Measurements from ENCODE around the gene FERMT2.
"Not testable (repeated sequence)": the region's sequence is repeated elsewhere in the genome, so short reads cannot be mapped to it uniquely, and the experiment has no call there.

Gene FERMT2

DNA sequence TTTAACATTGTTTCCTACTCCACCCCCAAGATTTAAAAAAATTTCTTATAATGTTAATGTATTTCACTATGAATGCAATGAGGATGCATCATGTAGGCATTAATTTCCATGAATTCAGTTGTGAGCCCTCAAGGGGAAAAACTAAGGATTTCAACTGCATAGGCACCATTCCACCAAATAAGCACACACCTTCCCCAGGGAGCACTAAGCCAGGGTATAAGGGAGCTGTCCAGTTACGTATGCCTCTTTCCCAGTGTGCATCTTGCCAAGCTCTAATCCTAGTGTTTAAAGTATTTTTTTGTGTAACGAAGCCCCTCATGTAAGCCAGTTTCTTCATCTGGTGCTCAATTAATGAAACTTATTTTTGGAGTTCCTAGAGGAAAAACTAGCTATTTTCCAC, 6.6 kb downstream of the FERMT2 start:
- no peak for DNase-seq

DNA sequence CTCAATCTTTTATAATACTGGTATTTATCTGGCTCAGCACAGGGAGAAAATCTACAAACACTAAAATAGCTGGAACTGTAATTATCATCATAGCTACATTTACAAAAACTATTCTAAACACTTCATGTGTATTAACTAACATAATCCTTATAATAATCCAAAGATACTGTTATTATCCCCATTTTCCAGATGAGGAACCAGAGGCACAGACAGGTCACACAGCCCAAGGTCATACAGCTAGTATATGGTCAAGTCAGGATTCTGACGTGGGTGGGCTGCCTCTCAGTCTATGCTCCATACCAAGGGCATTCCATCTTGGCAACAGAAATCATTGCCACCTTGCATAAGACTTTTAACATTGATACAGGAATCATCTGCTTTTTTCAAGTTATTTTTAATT, 11.4 kb downstream of the FERMT2 start:
- no peak for DNase-seq

- no peak for DNase-seq
Observed at GRCh38 chr14:52937869-52938268, 13.0 kb downstream of the FERMT2 start.

DNA sequence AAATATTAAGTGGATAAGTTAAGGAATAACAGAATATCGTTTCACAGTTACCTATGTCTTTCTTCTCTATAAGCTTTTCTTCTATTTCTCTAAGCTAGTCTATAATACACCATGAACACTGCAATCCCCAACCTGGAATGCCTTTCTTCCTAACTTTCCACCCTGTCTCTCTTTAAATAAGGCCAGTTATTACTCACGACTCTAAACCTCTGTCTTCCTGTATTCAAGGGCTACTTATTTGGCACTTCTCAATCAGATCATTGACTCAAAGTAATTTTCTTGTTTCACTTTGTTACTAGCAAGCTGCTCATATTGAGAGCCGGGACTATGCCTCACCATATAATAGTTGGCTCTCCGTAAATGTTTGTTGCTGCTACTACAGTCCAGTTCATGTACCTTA, 13.5 kb downstream of the FERMT2 start:
- DNase-seq = no peak

GRCh38 chr14:52936437-52936836, 14.4 kb downstream of the FERMT2 start:
- no peak for DNase-seq

DNA sequence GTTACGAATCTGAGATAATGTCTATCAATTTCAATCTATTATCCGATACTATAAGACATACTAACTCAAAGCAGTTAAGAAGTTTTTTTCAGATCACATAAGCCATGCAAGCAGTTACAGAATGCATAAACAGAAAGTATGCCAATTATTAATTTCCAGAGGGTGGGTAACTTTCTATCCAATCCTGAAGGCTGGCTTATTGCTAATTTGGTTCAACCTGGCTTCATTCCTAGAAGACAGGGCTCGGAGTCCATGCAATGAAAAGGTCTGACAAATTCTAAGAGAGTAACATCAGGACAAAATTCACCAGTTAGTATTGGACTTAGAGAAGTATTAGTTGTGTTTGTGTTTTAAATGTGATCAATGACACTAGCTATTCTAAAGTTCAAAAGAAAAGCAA, 15.0 kb downstream of the FERMT2 start:
- no peak for DNase-seq

DNA sequence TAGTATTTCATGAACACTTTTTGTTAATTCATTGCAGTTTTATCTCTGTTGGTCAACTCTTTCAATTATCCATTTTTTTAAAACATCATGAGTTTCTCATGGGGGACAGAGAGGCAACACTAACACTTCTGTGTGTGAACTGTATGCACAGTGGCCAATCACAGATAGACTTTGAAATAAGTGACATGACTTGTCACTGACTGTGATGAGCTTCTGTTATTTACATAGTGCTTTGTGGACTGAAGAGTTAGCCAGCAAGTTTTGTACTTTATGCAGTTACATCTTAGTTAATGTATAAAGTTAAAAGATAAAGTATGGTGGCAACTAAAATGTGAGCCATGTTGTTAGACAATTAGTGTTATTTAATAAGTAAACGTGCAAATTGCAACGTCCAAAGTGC, 16.1 kb downstream of the FERMT2 start:
- DNase-seq = no peak

GRCh38 chr14:52929192-52929807, 21.6 kb downstream of the FERMT2 start:
- DNase-seq = no peak

- peak; percentile 26 for DNase-seq
Observed at GRCh38 chr14:52926953-52927352, 23.9 kb downstream of the FERMT2 start.

GRCh38 chr14:52923902-52924575, 26.8 kb downstream of the FERMT2 start:
- no peak for DNase-seq

DNA sequence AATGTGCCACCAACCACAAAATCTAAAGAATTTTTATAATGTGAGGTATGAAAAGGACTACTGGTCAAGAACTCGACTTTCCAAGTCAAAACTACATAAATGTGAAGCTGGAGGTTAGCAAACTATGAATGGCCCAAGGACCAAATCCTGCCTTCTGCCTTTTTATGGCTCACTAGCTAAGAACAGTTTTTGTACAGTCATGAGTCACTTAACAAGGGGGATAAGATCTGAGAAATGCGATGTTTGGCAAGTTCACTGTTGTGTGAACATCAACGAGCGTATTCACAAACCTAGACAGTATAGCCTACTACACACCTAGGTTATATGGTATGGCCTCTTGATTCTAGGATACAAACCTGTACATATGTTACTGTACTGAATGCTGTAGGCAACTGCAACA, 28.2 kb downstream of the FERMT2 start:
- DNase-seq = peak; percentile 40

- no peak for DNase-seq
Observed at GRCh38 chr14:52922059-52922458, 28.8 kb downstream of the FERMT2 start.

DNA sequence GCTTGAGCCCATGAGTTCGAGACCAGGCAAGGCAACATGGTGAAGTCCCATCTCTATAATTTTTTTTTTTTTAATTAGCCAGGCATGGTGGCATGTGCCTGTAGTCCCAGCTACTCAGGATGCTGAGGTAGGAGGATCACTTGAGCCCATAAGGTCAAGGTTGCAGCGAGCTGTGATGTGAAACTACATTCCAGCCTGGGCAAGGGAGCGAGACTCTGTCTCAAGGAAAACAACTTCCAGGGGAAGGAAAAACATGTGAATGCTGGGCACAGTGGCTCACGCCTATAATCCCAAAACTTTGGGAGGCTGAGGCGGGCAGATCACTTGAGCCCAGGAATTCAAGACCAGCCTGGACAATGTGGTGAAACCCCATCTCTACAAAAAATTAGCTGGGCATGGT, 30.4 kb downstream of the FERMT2 start:
- DNase-seq = not testable (repeated sequence)

DNA sequence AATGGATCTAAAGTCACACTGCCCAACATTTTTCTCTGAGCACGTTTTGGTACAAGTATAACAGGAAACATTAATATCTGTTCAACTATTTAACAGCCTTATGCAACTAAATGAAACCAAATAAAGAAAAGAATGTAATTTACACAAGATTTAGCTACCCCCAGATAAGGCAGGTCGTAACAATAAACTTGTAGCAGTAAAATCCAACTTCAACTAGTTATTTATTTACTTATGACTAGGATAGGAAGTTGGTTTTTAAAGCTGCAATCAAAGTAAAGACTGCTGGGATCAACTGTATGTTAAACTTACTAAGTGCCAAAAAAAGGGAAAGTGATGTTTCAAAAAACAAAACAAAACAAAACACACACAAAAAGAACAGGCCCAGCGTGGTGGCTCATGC, 30.9 kb downstream of the FERMT2 start:
- no peak for DNase-seq

GRCh38 chr14:52918486-52918885, 32.4 kb downstream of the FERMT2 start:
- no peak for DNase-seq

DNA sequence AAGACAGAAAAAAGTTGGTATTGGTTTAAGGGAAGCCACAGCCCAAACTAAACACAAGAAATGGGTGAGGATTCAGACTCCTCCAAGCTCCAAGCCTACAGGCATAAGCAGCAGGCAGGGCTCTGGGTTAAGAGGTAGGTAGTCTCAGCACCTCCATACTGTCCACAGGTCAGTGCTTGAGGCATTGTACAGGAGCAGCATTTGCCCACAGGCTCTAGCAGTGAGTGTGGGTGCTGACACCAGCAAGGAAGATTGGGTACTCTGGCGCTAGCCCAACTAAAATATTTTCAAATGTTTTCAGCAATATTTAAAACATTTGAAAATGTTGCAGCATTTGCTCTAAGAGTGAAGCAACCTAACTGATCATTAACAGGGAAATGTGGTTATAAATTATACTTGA, 33.1 kb downstream of the FERMT2 start:
- DNase-seq = no peak

- DNase-seq = no peak
Observed at GRCh38 chr14:52914295-52914694, 36.6 kb downstream of the FERMT2 start.

DNA sequence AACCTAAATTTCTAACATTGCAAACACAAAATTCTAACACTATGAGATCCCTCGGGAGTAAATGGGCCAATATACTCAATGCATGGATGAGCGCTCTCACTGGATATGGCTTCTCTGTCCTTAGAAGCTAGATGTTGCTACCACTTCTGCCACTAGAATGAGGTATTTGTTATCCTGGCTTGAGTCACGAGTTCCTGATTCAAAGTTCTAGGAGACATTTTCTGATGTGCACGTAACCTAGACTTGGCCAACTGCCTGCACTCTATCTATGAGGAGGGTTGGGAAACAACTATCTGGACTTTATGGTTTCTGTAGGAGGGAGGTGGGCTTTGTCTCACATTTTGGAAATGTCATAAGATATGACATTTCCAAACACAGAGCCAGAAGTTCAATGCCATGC, 37.6 kb downstream of the FERMT2 start:
- no peak for DNase-seq

- DNase-seq = no peak
Observed at GRCh38 chr14:52911904-52912303, 38.9 kb downstream of the FERMT2 start.

DNA sequence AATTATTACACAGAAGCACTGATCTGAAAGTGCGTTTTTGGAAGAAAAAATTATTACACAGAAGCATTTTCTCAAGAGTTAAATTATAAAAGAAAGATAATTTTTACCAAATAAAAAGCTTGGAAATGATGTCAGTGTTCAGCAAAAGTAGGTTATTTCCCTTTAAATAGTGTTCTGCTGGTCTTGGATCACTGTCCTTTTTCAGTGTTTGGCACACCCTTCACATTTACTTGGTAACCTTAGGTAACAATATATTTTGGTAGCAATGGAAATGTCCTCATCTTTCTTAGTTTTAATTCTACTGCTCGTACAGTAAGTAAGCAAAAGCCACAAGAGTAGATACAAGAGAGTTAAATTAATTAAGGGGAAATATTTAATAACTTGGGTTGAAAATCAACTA, 40.3 kb downstream of the FERMT2 start:
- DNase-seq = no peak

DNA sequence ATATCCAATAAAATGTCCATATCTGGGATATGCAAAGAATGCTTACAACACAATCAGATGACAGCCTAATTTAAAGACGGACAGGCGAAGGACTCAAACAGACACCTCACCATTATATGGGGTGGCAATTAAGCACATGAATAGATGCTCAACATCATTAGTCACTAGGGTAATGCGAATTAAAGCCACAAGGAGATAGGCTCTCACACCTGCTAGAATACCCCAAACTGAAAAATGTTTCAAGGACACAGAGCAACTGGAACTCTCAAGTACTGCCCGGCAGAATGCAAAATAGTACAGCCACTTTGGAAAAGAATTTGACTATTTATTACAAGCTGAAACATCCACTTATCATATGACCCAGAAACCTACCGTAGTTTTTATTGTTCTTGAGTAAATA, 42.9 kb downstream of the FERMT2 start:
- no peak for DNase-seq

GRCh38 chr14:52906141-52906601, 44.7 kb downstream of the FERMT2 start:
- no peak for DNase-seq

DNA sequence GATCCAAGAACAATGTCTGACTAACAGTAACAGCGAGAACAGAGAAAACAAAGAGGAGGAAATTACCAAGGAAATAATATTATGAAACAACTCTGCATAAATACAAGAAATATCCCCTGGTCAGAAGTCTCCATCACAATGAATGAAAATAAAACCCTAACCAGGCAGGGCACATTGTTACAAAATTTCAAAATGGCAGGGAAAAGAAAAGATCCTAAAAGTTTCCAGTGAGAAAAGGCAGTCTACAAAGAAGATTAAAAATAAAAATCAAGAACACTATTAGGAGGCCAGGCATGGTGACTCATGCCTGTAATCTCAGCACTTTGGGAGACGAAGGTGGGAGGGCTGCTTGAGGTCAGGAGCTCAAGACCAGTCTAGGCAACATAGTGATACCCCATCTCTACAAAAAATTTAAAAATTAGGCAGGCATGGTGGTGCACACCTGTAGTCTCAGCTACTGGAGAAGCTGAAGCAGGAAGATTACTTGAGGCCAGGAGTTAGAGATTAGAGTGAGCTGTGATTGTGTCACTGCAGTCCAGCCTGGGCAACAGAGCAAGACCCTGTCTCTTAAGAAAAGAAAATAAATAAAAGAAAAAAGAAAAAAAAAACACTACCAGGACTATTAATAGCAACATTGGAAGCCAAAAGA, 47.8 kb downstream of the FERMT2 start:
- DNase-seq = no peak

- DNase-seq = no peak
Observed at GRCh38 chr14:52901357-52901980, 49.4 kb downstream of the FERMT2 start.

Data from DMS79 (cell line).